ENCODE measurements around the gene STK10. TPM values are rescaled to one million over a fixed set of nuclear protein-coding genes. Genes with fewer than 3 reads are reported as not detected.

Gene STK10
- total and polyA plus RNA-seq, 2 experiments from 2014 or later: 7.5 to 17.8 TPM

GRCh38 chr5:172035049-172035448 is 153.0 kb downstream of the STK10 start:
- Histone ChIP-seq H3K27me3 (ENCODE audit: insufficient read depth) (no peaks in the 10 kb centered on the region), H3K4me3 (no peak overlapping the region), H3K79me2 (replicated peaks; ENCODE audit: insufficient read depth) (no peaks in the 10 kb centered on the region), H3F3A (replicated peaks; ENCODE audit: low read depth) (no peaks in the 10 kb centered on the region), H4K20me1 (replicated peaks; ENCODE audit: insufficient read depth) (no peaks in the 10 kb centered on the region), H3K36me3 (ENCODE audit: insufficient read depth) (no peaks in the 10 kb centered on the region), H3K4me1 (ENCODE audit: insufficient read depth) (no peaks in the 10 kb centered on the region; the same call in 1 of the 2 replicates), H3K9me2 (ENCODE audit: insufficient read depth) (0 out of 2 replicates have a peak, but pooled peaks cover 5% of the 10 kb centered on the region), H2AFZ (peak overlapping the region; percentile 57; the same call in 1 of the 2 replicates), H3K27ac (ENCODE audit: low read depth) (no peak overlapping the region), H3K4me2 (no peak overlapping the region)
- TF ChIP-seq ZNF114 (CRISPR knock-in tag; IDR thresholded peaks at IDR 0.05): no peak
- H3K4me3 Mint-ChIP-seq: no peak overlapping the region
- no peak for DNase-seq (ENCODE audit: low spot score)
- no peak overlapping the region for H3K27ac Mint-ChIP-seq
- H3K36me3 Mint-ChIP-seq (ENCODE audit: low read depth): peaks cover 18% of the 10 kb centered on the region
- H3K27me3 Mint-ChIP-seq (ENCODE audit: insufficient read depth, low read depth, poor library complexity): peaks cover 3% of the 10 kb centered on the region
- peaks cover 33% of the 10 kb centered on the region for H3K9me3 Mint-ChIP-seq
- H3K4me1 Mint-ChIP-seq: peaks cover 6% of the 10 kb centered on the region; the same call in 2 of the 3 replicates
- ATAC-seq: no peak; the same call in 2 of the 3 replicates

- Histone ChIP-seq H2AFZ (no peak overlapping the region), H3K4me2 (no peak overlapping the region), H3K36me3 (ENCODE audit: insufficient read depth) (no peaks in the 10 kb centered on the region), H3K9me2 (ENCODE audit: insufficient read depth) (0 out of 2 replicates have a peak, but pooled peaks cover 5% of the 10 kb centered on the region), H3F3A (replicated peaks; ENCODE audit: low read depth) (no peaks in the 10 kb centered on the region), H3K4me1 (ENCODE audit: insufficient read depth) (no peaks in the 10 kb centered on the region; the same call in 1 of the 2 replicates), H3K4me3 (no peak overlapping the region), H3K27ac (ENCODE audit: low read depth) (no peak overlapping the region), H3K27me3 (ENCODE audit: insufficient read depth) (no peaks in the 10 kb centered on the region), H4K20me1 (replicated peaks; ENCODE audit: insufficient read depth) (no peaks in the 10 kb centered on the region), H3K79me2 (replicated peaks; ENCODE audit: insufficient read depth) (no peaks in the 10 kb centered on the region)
- Mint-ChIP-seq H3K27ac (no peak overlapping the region), H3K9me3 (peaks cover 26% of the 10 kb centered on the region), H3K4me3 (no peak overlapping the region), H3K36me3 (ENCODE audit: low read depth) (peaks cover 18% of the 10 kb centered on the region), H3K4me1 (peaks cover 2% of the 10 kb centered on the region; the same call in 1 of the 3 replicates), H3K27me3 (ENCODE audit: insufficient read depth, low read depth, poor library complexity) (no peaks in the 10 kb centered on the region)
- DNase-seq (ENCODE audit: low spot score) (no peak), ATAC-seq (no peak)
- TF ChIP-seq ZNF114 (CRISPR knock-in tag; IDR thresholded peaks at IDR 0.05) (no peak), JUNB (IDR thresholded peaks at IDR 0.05; ENCODE audit: unreplicated experiment) (no peak), POLR2AphosphoS5 (IDR thresholded peaks at IDR 0.05; ENCODE audit: low read depth) (no peak), CREB1 (CRISPR knock-in tag; IDR thresholded peaks at IDR 0.05; ENCODE audit: low read depth) (no peak), EZH2 (IDR thresholded peaks at IDR 0.05; ENCODE audit: low read depth, unreplicated experiment) (no peak), ZNF462 (CRISPR knock-in tag; IDR thresholded peaks at IDR 0.05) (no peak), CTCF (conservative IDR thresholded peaks at IDR 0.05; ENCODE audit: low read depth in 2 of 2) (no peak), ZNF331 (CRISPR knock-in tag; IDR thresholded peaks at IDR 0.05; ENCODE audit: low read depth) (no peak), EZH2phosphoT487 (IDR thresholded peaks at IDR 0.05; ENCODE audit: unreplicated experiment) (no peak), STAT1 (IDR thresholded peaks at IDR 0.05; ENCODE audit: unreplicated experiment) (no peak)
- TF ChIP-seq, protein P1, sequence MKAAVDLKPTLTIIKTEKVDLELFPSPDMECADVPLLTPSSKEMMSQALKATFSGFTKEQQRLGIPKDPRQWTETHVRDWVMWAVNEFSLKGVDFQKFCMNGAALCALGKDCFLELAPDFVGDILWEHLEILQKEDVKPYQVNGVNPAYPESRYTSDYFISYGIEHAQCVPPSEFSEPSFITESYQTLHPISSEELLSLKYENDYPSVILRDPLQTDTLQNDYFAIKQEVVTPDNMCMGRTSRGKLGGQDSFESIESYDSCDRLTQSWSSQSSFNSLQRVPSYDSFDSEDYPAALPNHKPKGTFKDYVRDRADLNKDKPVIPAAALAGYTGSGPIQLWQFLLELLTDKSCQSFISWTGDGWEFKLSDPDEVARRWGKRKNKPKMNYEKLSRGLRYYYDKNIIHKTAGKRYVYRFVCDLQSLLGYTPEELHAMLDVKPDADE (IDR thresholded peaks at IDR 0.05): no peak
These were observed 156.0 kb downstream of the STK10 start for GRCh38 chr5:172031894-172032461.
